GM19099 (cell line): ENCODE measurements around the gene FBF1.

Experiments used
- POLR2A ChIP-seq: IDR thresholded peaks from 3 replicates; pipeline ENCODE4 v1.6.1; 2011; ENCODE audit warnings: low read depth; ENCODE audit not compliant: insufficient read length; ENCODE audit errors: extremely low read depth

FBF1 gene

GRCh38 chr17:75909051-75909811, 31.6 kb downstream of the FBF1 start:
- TF ChIP-seq POLR2A: no peak

GRCh38 chr17:75908201-75908600, 32.6 kb downstream of the FBF1 start:
- no peak for TF ChIP-seq POLR2A

GRCh38 chr17:75906143-75906884, 34.5 kb downstream of the FBF1 start:
- TF ChIP-seq POLR2A: no peak

GRCh38 chr17:75904749-75905521, 35.9 kb downstream of the FBF1 start, which contains the start of gene MRPL38:
Gene MRPL38 (minus strand): TSS chr17:75904884. CDS start chr17:75904875, 9 bp downstream.
- TF ChIP-seq POLR2A: peak; percentile 85

- TF ChIP-seq POLR2A: no peak
Observed at GRCh38 chr17:75902406-75902805, 38.4 kb downstream of the FBF1 start.

- TF ChIP-seq POLR2A: no peak
Observed at GRCh38 chr17:75901727-75902126, 39.1 kb downstream of the FBF1 start.

GRCh38 chr17:75900691-75901533, 39.9 kb downstream of the FBF1 start:
- no peak for TF ChIP-seq POLR2A

- TF ChIP-seq POLR2A: no peak
Observed at GRCh38 chr17:75899767-75900468, 40.9 kb downstream of the FBF1 start.

GRCh38 chr17:75899353-75899752, 41.5 kb downstream of the FBF1 start:
- no peak for TF ChIP-seq POLR2A

- no peak for TF ChIP-seq POLR2A
Observed at GRCh38 chr17:75898791-75899190, 42.1 kb downstream of the FBF1 start.

GRCh38 chr17:75898065-75898464, 42.8 kb downstream of the FBF1 start:
- no peak for TF ChIP-seq POLR2A

- TF ChIP-seq POLR2A: no peak
Observed at GRCh38 chr17:75897160-75898019, 43.5 kb downstream of the FBF1 start.
